Endothelial cell of umbilical vein (primary cell): ENCODE measurements around the gene IL20. TPM values are rescaled to one million over a fixed set of nuclear protein-coding genes. Genes with fewer than 3 reads are reported as not detected.

Experiments
- BruUV-seq: library from RNA; stranded (reverse); fragments of 400-500 nt; replicated peaks from 2 replicates; lab custom pipeline; 2021; lab: Mats Ljungman, UMichigan
- CTCF ChIA-PET: fragments of 300-600, 350-600 bp; sonication (Branson Sonifier 250); formaldehyde crosslinking; loops from one replicate; lab custom pipeline; 2021; ENCODE audit warnings: antibody characterized with exemption, inconsistent platforms; lab: Charles Lee
- POLR2A ChIA-PET: fragments of 300-600, 350-600 bp; sonication (Branson Sonifier 250); formaldehyde crosslinking; loops from one replicate; lab custom pipeline; 2021; ENCODE audit warnings: antibody characterized with exemption, inconsistent platforms; lab: Charles Lee
- DNase-seq: peaks from one replicate; pipeline ENCODE4 v3.0.0-alpha.2; 2011; ENCODE audit warnings: low read depth, low spot score
- FAIRE-seq: peaks from 2 replicates; lab custom pipeline; 2011; peaks lifted over from hg19 to GRCh38; lab: Jason Lieb, UNC
- H2AFZ ChIP-seq: 2 replicates; pipeline ENCODE4 v1.6.0; 2012; ENCODE audit warnings: low read depth, low read length, control low read depth, inconsistent platforms
- H3K27ac ChIP-seq: 2 replicates; pipeline ENCODE4 v1.5.1; 2011; ENCODE audit warnings: low read depth, mild to moderate bottlenecking, control low read depth, low read length, moderate library complexity; ENCODE audit not compliant: insufficient read depth
- H3K27me3 ChIP-seq, 2 experiments: 2 replicates each; pipeline versions ENCODE4 v1.6.0 to v1.6.1; 2011; ENCODE audit warnings: low read length in 2 of 2, mixed read lengths in 1 of 2; ENCODE audit not compliant: control insufficient read depth in 2 of 2, insufficient read depth in 2 of 2
- H3K36me3 ChIP-seq, 2 experiments: 2 replicates in 1 of 2; 3 replicates in 1 of 2; pipeline ENCODE4 v1.5.1; 2011; ENCODE audit warnings: low read length in 2 of 2, mild to moderate bottlenecking in 1 of 2, moderate library complexity in 1 of 2; ENCODE audit not compliant: control insufficient read depth in 2 of 2, insufficient read depth in 2 of 2; ENCODE audit errors: extremely low read depth in 1 of 2
- H3K4me1 ChIP-seq: 3 replicates; pipeline ENCODE4 v1.5.1; 2011; ENCODE audit warnings: mild to moderate bottlenecking, low read length; ENCODE audit not compliant: control insufficient read depth, insufficient read depth; ENCODE audit errors: extremely low read depth
- H3K4me2 ChIP-seq: 2 replicates; pipeline ENCODE4 v1.6.1; 2011; ENCODE audit warnings: low read length, control low read depth, mixed read lengths; ENCODE audit not compliant: insufficient read depth
- H3K4me3 ChIP-seq, 3 experiments: fragments of 200-600 bp in 1 of 3; sonication (generic), shearing (Covaris generic) in 1 of 3; replicated peaks in 1 of 3; 2 replicates each; pipeline ENCODE4 v1.5.1; 2011 to 2016; ENCODE audit warnings: control low read depth in 3 of 3, low read length in 3 of 3, mild to moderate bottlenecking in 2 of 3, inconsistent platforms in 1 of 3, low read depth in 1 of 3, moderate library complexity in 1 of 3; ENCODE audit not compliant: insufficient read depth in 1 of 3
- H3K79me2 ChIP-seq: 2 replicates; pipeline ENCODE4 v1.6.0; 2012; ENCODE audit warnings: low read length, inconsistent platforms; ENCODE audit not compliant: control insufficient read depth, insufficient read depth
- H3K9ac ChIP-seq: replicated peaks from 2 replicates; pipeline ENCODE3; 2011; ENCODE audit warnings: low read length, control low read depth; ENCODE audit not compliant: insufficient read depth; ENCODE audit errors: extremely low read depth
- H3K9me1 ChIP-seq: replicated peaks from 3 replicates; pipeline ENCODE4 v1.6.0; 2011; ENCODE audit warnings: mild to moderate bottlenecking, low read length; ENCODE audit not compliant: control insufficient read depth, insufficient read depth; ENCODE audit errors: extremely low read depth
- H3K9me3 ChIP-seq: replicated peaks from 2 replicates; pipeline ENCODE4 v1.5.1; 2012; ENCODE audit warnings: low read length, inconsistent platforms; ENCODE audit not compliant: control insufficient read depth, insufficient read depth
- H4K20me1 ChIP-seq: replicated peaks from 2 replicates; pipeline ENCODE3; 2011; ENCODE audit warnings: mild to moderate bottlenecking, low read length; ENCODE audit not compliant: control insufficient read depth, insufficient read depth; ENCODE audit errors: extremely low read depth
- EZH2 ChIP-seq: IDR thresholded peaks from 2 replicates; pipeline ENCODE4 v1.6.1; 2012; ENCODE audit warnings: borderline replicate concordance, low read depth, mild to moderate bottlenecking, moderate library complexity, low read length, inconsistent platforms; ENCODE audit not compliant: severe bottlenecking
- FOS ChIP-seq: IDR thresholded peaks from 2 replicates; pipeline ENCODE4 v1.6.1; 2011; ENCODE audit warnings: mild to moderate bottlenecking, low read length, moderate library complexity, borderline replicate concordance; ENCODE audit not compliant: insufficient read depth
- GATA2 ChIP-seq: IDR thresholded peaks from 2 replicates; pipeline ENCODE4 v1.7.0; 2011; ENCODE audit warnings: low read depth, mild to moderate bottlenecking, moderate library complexity, mixed read lengths, low read length; ENCODE audit not compliant: insufficient read length, insufficient read depth
- JUN ChIP-seq: IDR thresholded peaks from 2 replicates; pipeline ENCODE4 v1.6.1; 2011; ENCODE audit warnings: borderline replicate concordance, low read depth; ENCODE audit not compliant: insufficient read length, insufficient read depth
- MYC ChIP-seq: IDR thresholded peaks from one replicate; pipeline ENCODE4 v1.6.1; 2011; ENCODE audit warnings: mild to moderate bottlenecking, low read depth, low read length
- POLR2A ChIP-seq: IDR thresholded peaks from 2 replicates; pipeline ENCODE4 v1.6.1; 2012; ENCODE audit warnings: low read depth, mild to moderate bottlenecking, control low read depth, low read length
- POLR2AphosphoS5 ChIP-seq: IDR thresholded peaks from 2 replicates; pipeline ENCODE4 v1.6.1; 2012; ENCODE audit warnings: low read depth, mild to moderate bottlenecking, control low read depth, low read length, moderate library complexity; ENCODE audit not compliant: insufficient read depth
- dilution Hi-C: fragments of 300-500 bp; cut with MboI; formaldehyde crosslinking; loops from one replicate; pipeline ENCODE4 v1.15.0; 2019; ENCODE audit warnings: low sequenced_read_pairs; ENCODE audit not compliant: extremely low pct_ligation_motif_present
- intact Hi-C: fragments of 100-400 bp; cut with micrococcal nuclease; formaldehyde crosslinking; loops from one replicate; pipeline ENCODE4 v1.10.0; 2022
- polyA plus RNA-seq, 4 experiments: library from polyadenylated mRNA; depleted of rRNA in 3 of 4; stranded (reverse) in 3 of 4; unstranded in 1 of 4; fragments of >200 nt; gene quantifications; 2 replicates each; pipeline versions ENCODE4 v1.2.1 to v1.2.3, GENCODE V29; 2011 to 2012; ENCODE audit warnings: missing spikeins in 1 of 4
- total RNA-seq: library from RNA; stranded (reverse); gene quantifications from 2 replicates; pipeline ENCODE4 v1.2.3, GENCODE V29; 2021
- TF ChIP-seq, protein P1 (sequence below): IDR thresholded peaks from 2 replicates; pipeline ENCODE4 v1.6.1; 2011; ENCODE audit not compliant: insufficient read depth, insufficient read length
- TF ChIP-seq, protein P2 (sequence below), 2 donors: IDR thresholded peaks; 1 replicate in 1 of 2; 2 replicates in 1 of 2; pipeline ENCODE4 v1.5.1; 2011; ENCODE audit warnings: low read length in 2 of 2, mild to moderate bottlenecking in 2 of 2, moderate library complexity in 2 of 2, control low read depth in 1 of 2, inconsistent platforms in 1 of 2, low read depth in 1 of 2; ENCODE audit not compliant: insufficient read depth in 1 of 2; ENCODE audit errors: extremely low read depth in 1 of 2

IL20 gene
- total and polyA plus RNA-seq, 2 donors (not counting 3 experiments of a cell fraction or from before 2014, with no cell fraction given), result not detected

DNA sequence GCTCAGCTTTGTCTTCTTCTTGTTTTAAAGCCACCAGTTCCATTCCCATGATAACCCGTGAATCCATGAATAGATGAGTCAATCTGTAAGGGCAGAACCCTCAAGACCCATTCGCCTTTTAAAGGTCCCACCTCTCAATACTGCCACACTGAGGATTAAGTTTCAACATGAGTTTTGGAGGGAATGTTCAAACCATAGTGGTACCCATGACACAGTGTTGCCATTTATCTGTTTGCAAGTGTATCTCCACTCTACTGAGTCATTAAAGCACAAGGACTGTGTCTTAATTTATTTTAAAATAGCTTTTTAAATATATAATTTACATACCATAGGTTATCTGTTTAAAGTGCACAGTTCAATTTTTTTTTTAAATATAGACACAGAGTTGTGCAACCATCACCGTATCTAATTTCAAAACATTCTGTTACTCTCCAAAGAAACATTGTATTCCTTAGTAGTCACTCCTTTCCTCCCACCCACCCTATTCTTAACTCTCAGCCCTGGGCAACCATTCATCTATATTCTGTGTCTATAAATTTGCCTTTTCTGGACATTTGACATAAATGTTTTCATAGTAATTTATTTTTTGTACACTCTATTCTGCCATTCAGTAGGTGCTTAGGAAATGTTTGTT is 27.0 kb downstream of the IL20 start:
- intact Hi-C loops, result no loop called here
- DNase-seq (no peak), FAIRE-seq (no peak)
- H3K9ac ChIP-seq, result no peak overlapping the region
- TF ChIP-seq MYC (no peak), JUN (no peak), GATA2 (no peak), FOS (no peak), EZH2 (no peak), POLR2AphosphoS5 (no peak), POLR2A (no peak)
- TF ChIP-seq, protein P1, sequence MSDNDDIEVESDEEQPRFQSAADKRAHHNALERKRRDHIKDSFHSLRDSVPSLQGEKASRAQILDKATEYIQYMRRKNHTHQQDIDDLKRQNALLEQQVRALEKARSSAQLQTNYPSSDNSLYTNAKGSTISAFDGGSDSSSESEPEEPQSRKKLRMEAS, result no peak
- TF ChIP-seq, protein P2, sequence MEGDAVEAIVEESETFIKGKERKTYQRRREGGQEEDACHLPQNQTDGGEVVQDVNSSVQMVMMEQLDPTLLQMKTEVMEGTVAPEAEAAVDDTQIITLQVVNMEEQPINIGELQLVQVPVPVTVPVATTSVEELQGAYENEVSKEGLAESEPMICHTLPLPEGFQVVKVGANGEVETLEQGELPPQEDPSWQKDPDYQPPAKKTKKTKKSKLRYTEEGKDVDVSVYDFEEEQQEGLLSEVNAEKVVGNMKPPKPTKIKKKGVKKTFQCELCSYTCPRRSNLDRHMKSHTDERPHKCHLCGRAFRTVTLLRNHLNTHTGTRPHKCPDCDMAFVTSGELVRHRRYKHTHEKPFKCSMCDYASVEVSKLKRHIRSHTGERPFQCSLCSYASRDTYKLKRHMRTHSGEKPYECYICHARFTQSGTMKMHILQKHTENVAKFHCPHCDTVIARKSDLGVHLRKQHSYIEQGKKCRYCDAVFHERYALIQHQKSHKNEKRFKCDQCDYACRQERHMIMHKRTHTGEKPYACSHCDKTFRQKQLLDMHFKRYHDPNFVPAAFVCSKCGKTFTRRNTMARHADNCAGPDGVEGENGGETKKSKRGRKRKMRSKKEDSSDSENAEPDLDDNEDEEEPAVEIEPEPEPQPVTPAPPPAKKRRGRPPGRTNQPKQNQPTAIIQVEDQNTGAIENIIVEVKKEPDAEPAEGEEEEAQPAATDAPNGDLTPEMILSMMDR (IDR thresholded peaks at IDR 0.05; ENCODE audit: extremely low read depth in 1 of 2, insufficient read depth in 1 of 2, low read depth in 1 of 2, low read length in 2 of 2), result no peak
- no peaks in the 10 kb centered on the region for H4K20me1 ChIP-seq
- ChIA-PET CTCF (interaction anchor here (0.8 kb wide), 1 partner anchor 20 kb away, joined by 3 read pairs; no protein-coding TSS in a partner anchor), POLR2A (no interaction called here)
- H3K4me2 ChIP-seq, result no peak overlapping the region
- H3K4me1 ChIP-seq, result no peaks in the 10 kb centered on the region
- no peaks in the 10 kb centered on the region for H3K79me2 ChIP-seq
- dilution Hi-C loops, result no loop called here
- H3K27ac ChIP-seq, result no peak overlapping the region
- no peak overlapping the region for H2AFZ ChIP-seq
- no peaks in the 10 kb centered on the region for H3K9me3 ChIP-seq
- BruUV-seq, result no TSS peak
- peaks cover 3 to 5% of the 10 kb centered on the region in 2 experiments for H3K27me3 ChIP-seq
- H3K9me1 ChIP-seq, result no peaks in the 10 kb centered on the region
- no peak overlapping the region for H3K4me3 ChIP-seq
- no peaks in the 10 kb centered on the region for H3K36me3 ChIP-seq
